Neural progenitor cell (in vitro differentiated cells): Measurements from ENCODE around the gene CDK7. TPM values are rescaled to one million over a fixed set of nuclear protein-coding genes. Genes with fewer than 3 reads are reported as not detected.

ENCODE experiments used
- DNase-seq: peaks from one replicate; pipeline ENCODE4 v3.0.0-alpha.2; 2016; ENCODE audit warnings: low spot score
- H2AFZ ChIP-seq: fragments of 200-600 bp; sonication (generic); replicated peaks from 2 replicates; pipeline ENCODE4 v1.6.1; 2016; ENCODE audit warnings: antibody characterized with exemption
- H3F3A ChIP-seq: fragments of 200-600 bp; sonication (generic); 2 replicates; pipeline ENCODE4 v1.6.1; 2016; ENCODE audit warnings: antibody characterized with exemption, low read depth
- H3K27ac ChIP-seq: fragments of 200-600 bp; sonication (generic); 2 replicates; pipeline ENCODE4 v1.5.1; 2016; ENCODE audit warnings: mild to moderate bottlenecking
- H3K27me3 ChIP-seq: fragments of 200-600 bp; sonication (generic); 2 replicates; pipeline ENCODE4 v1.6.1; 2016; ENCODE audit warnings: mild to moderate bottlenecking, moderate library complexity
- H3K36me3 ChIP-seq: fragments of 200-600 bp; sonication (generic); 2 replicates; pipeline ENCODE4 v1.5.1; 2016
- H3K4me1 ChIP-seq: fragments of 200-600 bp; sonication (generic); 2 replicates; pipeline ENCODE4 v1.6.1; 2016; ENCODE audit warnings: mixed run types
- H3K4me2 ChIP-seq: fragments of 200-600 bp; sonication (generic); 2 replicates; pipeline ENCODE4 v1.6.1; 2016
- H3K4me3 ChIP-seq: fragments of 200-600 bp; sonication (generic); 2 replicates; pipeline ENCODE4 v1.5.1; 2016
- H3K79me2 ChIP-seq: fragments of 200-600 bp; sonication (generic); 2 replicates; pipeline ENCODE4 v1.6.1; 2016; ENCODE audit warnings: low read depth
- H3K9ac ChIP-seq: fragments of 200-600 bp; sonication (generic); 2 replicates; pipeline ENCODE4 v1.6.1; 2016
- H3K9me3 ChIP-seq: fragments of 200-600 bp; sonication (generic); 2 replicates; pipeline ENCODE4 v1.5.1; 2016; ENCODE audit warnings: low read depth
- H4K20me1 ChIP-seq: fragments of 200-600 bp; sonication (generic); 2 replicates; pipeline ENCODE4 v1.6.1; 2016; ENCODE audit warnings: low read depth
- H3K27ac Mint-ChIP-seq: 3 replicates; pipeline ENCODE4 v1.8.0; 2021; ENCODE audit warnings: mixed read lengths
- H3K27me3 Mint-ChIP-seq: 2 replicates; pipeline ENCODE4 v1.8.0; 2022; ENCODE audit warnings: low read depth, mild to moderate bottlenecking, inconsistent platforms, moderate library complexity, mixed read lengths; ENCODE audit not compliant: insufficient read depth
- H3K36me3 Mint-ChIP-seq: 3 replicates; pipeline ENCODE4 v1.8.0; 2021; ENCODE audit warnings: mixed read lengths
- H3K4me1 Mint-ChIP-seq: 3 replicates; pipeline ENCODE4 v1.8.0; 2021; ENCODE audit warnings: mixed read lengths
- H3K4me3 Mint-ChIP-seq: 3 replicates; pipeline ENCODE4 v1.8.0; 2021; ENCODE audit warnings: mild to moderate bottlenecking, moderate library complexity, mixed read lengths
- H3K9me3 Mint-ChIP-seq: 3 replicates; pipeline ENCODE4 v1.8.0; 2020; ENCODE audit warnings: mixed read lengths
- EZH2 ChIP-seq: fragments of 200-600 bp; sonication (generic); IDR thresholded peaks from 2 replicates; pipeline ENCODE4 v1.6.1; 2017; ENCODE audit warnings: antibody characterized with exemption, mild to moderate bottlenecking, moderate library complexity
- EZH2phosphoT487 ChIP-seq: fragments of 200-600 bp; sonication (generic); IDR thresholded peaks from 2 replicates; pipeline ENCODE4 v1.6.1; 2017; ENCODE audit warnings: antibody characterized with exemption
- total RNA-seq: library from RNA; depleted of rRNA; stranded (reverse); fragments of >200 nt; gene quantifications from 2 replicates; pipeline ENCODE4 v1.2.3, GENCODE V29; 2015; ENCODE audit warnings: low replicate concordance
- TF ChIP-seq, protein P1 (sequence below): fragments of 200-600 bp; sonication (generic); IDR thresholded peaks from 2 replicates; pipeline ENCODE4 v1.5.1; 2017; ENCODE audit warnings: antibody characterized with exemption, mild to moderate bottlenecking

Gene CDK7
- total RNA-seq, 1 donor from 2014 or later: 57.3 TPM

GRCh38 chr5:69189162-69190086, 45.3 kb upstream of the CDK7 start, which contains the start of gene CENPH:
CENPH (plus strand) TSS chr5:69189583; CDS start chr5:69189635, 52 bp downstream.
- no peak for TF ChIP-seq EZH2phosphoT487
- TF ChIP-seq, protein P1, sequence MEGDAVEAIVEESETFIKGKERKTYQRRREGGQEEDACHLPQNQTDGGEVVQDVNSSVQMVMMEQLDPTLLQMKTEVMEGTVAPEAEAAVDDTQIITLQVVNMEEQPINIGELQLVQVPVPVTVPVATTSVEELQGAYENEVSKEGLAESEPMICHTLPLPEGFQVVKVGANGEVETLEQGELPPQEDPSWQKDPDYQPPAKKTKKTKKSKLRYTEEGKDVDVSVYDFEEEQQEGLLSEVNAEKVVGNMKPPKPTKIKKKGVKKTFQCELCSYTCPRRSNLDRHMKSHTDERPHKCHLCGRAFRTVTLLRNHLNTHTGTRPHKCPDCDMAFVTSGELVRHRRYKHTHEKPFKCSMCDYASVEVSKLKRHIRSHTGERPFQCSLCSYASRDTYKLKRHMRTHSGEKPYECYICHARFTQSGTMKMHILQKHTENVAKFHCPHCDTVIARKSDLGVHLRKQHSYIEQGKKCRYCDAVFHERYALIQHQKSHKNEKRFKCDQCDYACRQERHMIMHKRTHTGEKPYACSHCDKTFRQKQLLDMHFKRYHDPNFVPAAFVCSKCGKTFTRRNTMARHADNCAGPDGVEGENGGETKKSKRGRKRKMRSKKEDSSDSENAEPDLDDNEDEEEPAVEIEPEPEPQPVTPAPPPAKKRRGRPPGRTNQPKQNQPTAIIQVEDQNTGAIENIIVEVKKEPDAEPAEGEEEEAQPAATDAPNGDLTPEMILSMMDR: no peak
- TF ChIP-seq EZH2: no peak

DNA sequence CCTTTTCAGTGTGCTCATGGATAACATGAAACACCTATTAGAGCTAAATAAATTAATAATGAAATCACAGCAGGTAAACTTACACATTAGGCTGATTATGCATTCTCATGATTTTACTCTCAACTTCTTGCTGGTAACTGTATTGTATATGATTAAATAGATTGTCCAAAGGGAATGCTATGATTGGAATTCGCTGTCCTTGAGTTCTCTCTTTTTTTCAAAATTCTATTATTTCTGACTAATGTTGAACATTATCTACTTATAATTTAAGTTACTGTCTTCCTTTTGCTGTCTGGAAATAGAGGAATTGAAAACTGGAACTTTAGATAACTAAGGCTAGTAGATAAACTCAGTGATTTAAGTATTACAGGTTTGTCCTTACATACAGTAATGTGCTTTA, 32.2 kb upstream of the CDK7 start:
- peaks cover 2% of the 10 kb centered on the region for H3K27me3 Mint-ChIP-seq
- no peak for TF ChIP-seq EZH2
- TF ChIP-seq, protein P1: no peak
- no peak for TF ChIP-seq EZH2phosphoT487
- no peaks in the 10 kb centered on the region for H3K79me2 ChIP-seq
- H3K4me2 ChIP-seq: no peak overlapping the region
- no peaks in the 10 kb centered on the region for H3K27me3 ChIP-seq
- H3K9me3 ChIP-seq: no peaks in the 10 kb centered on the region
- DNase-seq: no peak
- no peaks in the 10 kb centered on the region for H3K4me1 Mint-ChIP-seq
- H3K36me3 ChIP-seq: peaks cover 15% of the 10 kb centered on the region
- H3K4me1 ChIP-seq: no peaks in the 10 kb centered on the region
- no peak overlapping the region for H3K4me3 ChIP-seq
- H3F3A ChIP-seq: peaks cover 10% of the 10 kb centered on the region
- no peak overlapping the region for H3K27ac Mint-ChIP-seq
- H3K4me3 Mint-ChIP-seq: no peak overlapping the region
- peaks cover 14% of the 10 kb centered on the region for H3K36me3 Mint-ChIP-seq
- H4K20me1 ChIP-seq: no peaks in the 10 kb centered on the region
- H3K9ac ChIP-seq: no peak overlapping the region
- H3K9me3 Mint-ChIP-seq: no peaks in the 10 kb centered on the region
- H3K27ac ChIP-seq: no peak overlapping the region
- no peak overlapping the region for H2AFZ ChIP-seq

More at GRCh38 chr5:69189162-69190086, 45.3 kb upstream of the CDK7 start, which contains the start of gene CENPH:
- Histone ChIP-seq H4K20me1 (no peaks in the 10 kb centered on the region), H3K9ac (peak within 1 kb of the TSS; percentile 72), H3K27me3 (no peaks in the 10 kb centered on the region), H3K4me2 (peak within 1 kb of the TSS; percentile 92), H3K9me3 (no peaks in the 10 kb centered on the region), H3K4me1 (peaks cover 7% of the 10 kb centered on the region), H3F3A (peaks cover 10% of the 10 kb centered on the region), H3K36me3 (peaks cover 11% of the 10 kb centered on the region), H2AFZ (peak within 1 kb of the TSS; percentile 99), H3K27ac (peak within 1 kb of the TSS; percentile 92), H3K79me2 (peaks cover 30% of the 10 kb centered on the region), H3K4me3 (peak within 1 kb of the TSS; percentile 92)
- Mint-ChIP-seq H3K9me3 (no peaks in the 10 kb centered on the region), H3K27ac (peak within 1 kb of the TSS; percentile 100), H3K4me3 (peak within 1 kb of the TSS; percentile 98), H3K36me3 (peaks cover 7% of the 10 kb centered on the region), H3K4me1 (peaks cover 14% of the 10 kb centered on the region), H3K27me3 (peaks cover 2% of the 10 kb centered on the region)
- peak; percentile 96 for DNase-seq

- Mint-ChIP-seq H3K27ac (no peak overlapping the region), H3K9me3 (no peaks in the 10 kb centered on the region), H3K36me3 (peaks cover 4% of the 10 kb centered on the region), H3K4me1 (no peaks in the 10 kb centered on the region), H3K27me3 (peaks cover 2% of the 10 kb centered on the region), H3K4me3 (no peak overlapping the region)
- no peak for DNase-seq
- Histone ChIP-seq H3K4me3 (no peak overlapping the region), H3K27ac (no peak overlapping the region), H2AFZ (no peak overlapping the region), H3K4me2 (no peak overlapping the region), H3K27me3 (no peaks in the 10 kb centered on the region), H4K20me1 (no peaks in the 10 kb centered on the region), H3K9me3 (no peaks in the 10 kb centered on the region), H3K4me1 (no peaks in the 10 kb centered on the region), H3F3A (peaks cover 14% of the 10 kb centered on the region), H3K36me3 (peaks cover 14% of the 10 kb centered on the region), H3K79me2 (no peaks in the 10 kb centered on the region), H3K9ac (no peak overlapping the region)
- TF ChIP-seq, protein P1: no peak
- TF ChIP-seq EZH2phosphoT487 (no peak), EZH2 (no peak)
These were observed 28.0 kb upstream of the CDK7 start for GRCh38 chr5:69206528-69207190.
